GM19193 (cell line): ENCODE data around the gene PAX9.

Source experiments
- POLR2A ChIP-seq: IDR thresholded peaks from 4 replicates; pipeline ENCODE4 v1.6.1; 2011; ENCODE audit not compliant: insufficient read depth, insufficient read length; ENCODE audit errors: extremely low read depth

The PAX9 gene

GRCh38 chr14:36652542-36653201 is 9.0 kb upstream of the PAX9 start:
- no peak for TF ChIP-seq POLR2A

GRCh38 chr14:36653413-36653812 is 8.2 kb upstream of the PAX9 start:
- no peak for TF ChIP-seq POLR2A

- no peak for TF ChIP-seq POLR2A
These were observed 7.5 kb upstream of the PAX9 start for GRCh38 chr14:36653962-36654793.

GRCh38 chr14:36654794-36655381 is 6.8 kb upstream of the PAX9 start:
- no peak for TF ChIP-seq POLR2A

- no peak for TF ChIP-seq POLR2A
These were observed 6.1 kb upstream of the PAX9 start for GRCh38 chr14:36655571-36655962.

- no peak for TF ChIP-seq POLR2A
These were observed 5.5 kb upstream of the PAX9 start for GRCh38 chr14:36655963-36656686.

- TF ChIP-seq POLR2A, result no peak
These were observed 4.8 kb upstream of the PAX9 start for GRCh38 chr14:36656687-36657398.

GRCh38 chr14:36657399-36658122 is 4.1 kb upstream of the PAX9 start:
- TF ChIP-seq POLR2A, result no peak

- TF ChIP-seq POLR2A, result no peak
These were observed 3.3 kb upstream of the PAX9 start for GRCh38 chr14:36658123-36659009.

- no peak for TF ChIP-seq POLR2A
These were observed 2.4 kb upstream of the PAX9 start for GRCh38 chr14:36659010-36659821.

- TF ChIP-seq POLR2A, result no peak
These were observed 1.6 kb upstream of the PAX9 start for GRCh38 chr14:36659822-36660735.
